Hepatocyte (in vitro differentiated cells): ENCODE measurements around the gene SAMD14. TPM values are rescaled to one million over a fixed set of nuclear protein-coding genes. Genes with fewer than 3 reads are reported as not detected.

Source experiments
- DNase-seq: peaks from one replicate; pipeline ENCODE4 v3.0.0-alpha.2; 2016; ENCODE audit warnings: low spot score
- H2AFZ ChIP-seq: fragments of 200-600 bp; sonication (generic); 2 replicates; pipeline ENCODE4 v1.6.0; 2016; ENCODE audit warnings: antibody characterized with exemption, mild to moderate bottlenecking
- H3K27ac ChIP-seq: fragments of 200-600 bp; sonication (generic); 2 replicates; pipeline ENCODE4 v1.5.1; 2016; ENCODE audit warnings: mild to moderate bottlenecking
- H3K27me3 ChIP-seq: fragments of 200-600 bp; sonication (generic); 2 replicates; pipeline ENCODE4 v1.6.1; 2016
- H3K36me3 ChIP-seq: fragments of 200-600 bp; sonication (generic); replicated peaks from 2 replicates; pipeline ENCODE4 v1.5.1; 2016; ENCODE audit warnings: low read depth; ENCODE audit not compliant: insufficient read depth
- H3K4me1 ChIP-seq: fragments of 200-600 bp; sonication (generic); 2 replicates; pipeline ENCODE4 v1.5.1; 2016; ENCODE audit warnings: mild to moderate bottlenecking, moderate library complexity; ENCODE audit not compliant: insufficient read depth
- H3K4me2 ChIP-seq: fragments of 200-600 bp; sonication (generic); 2 replicates; pipeline ENCODE4 v1.6.0; 2016
- H3K4me3 ChIP-seq: fragments of 200-600 bp; sonication (generic); 2 replicates; pipeline ENCODE4 v1.5.1; 2016; ENCODE audit warnings: mild to moderate bottlenecking
- H3K79me2 ChIP-seq: fragments of 200-600 bp; sonication (generic); 2 replicates; pipeline ENCODE4 v1.6.0; 2017; ENCODE audit warnings: mild to moderate bottlenecking
- H3K9me2 ChIP-seq: fragments of 200-600 bp; sonication (generic); replicated peaks from 2 replicates; pipeline ENCODE4 v1.6.0; 2017; ENCODE audit warnings: mild to moderate bottlenecking; ENCODE audit not compliant: insufficient read depth
- H3K9me3 ChIP-seq: fragments of 200-600 bp; sonication (generic); 2 replicates; pipeline ENCODE4 v1.5.1; 2016; ENCODE audit warnings: low read depth, mild to moderate bottlenecking
- H4K20me1 ChIP-seq: fragments of 200-600 bp; sonication (generic); 2 replicates; pipeline ENCODE4 v1.6.0; 2016; ENCODE audit warnings: mild to moderate bottlenecking; ENCODE audit not compliant: insufficient read depth, poor library complexity, severe bottlenecking
- EZH2 ChIP-seq: fragments of 200-600 bp; sonication (generic); IDR thresholded peaks from 2 replicates; pipeline ENCODE4 v1.6.1; 2016; ENCODE audit warnings: antibody characterized with exemption, mild to moderate bottlenecking, borderline replicate concordance
- EZH2phosphoT487 ChIP-seq: fragments of 200-600 bp; sonication (generic); IDR thresholded peaks from one replicate; pipeline ENCODE4 v1.6.1; 2018; ENCODE audit warnings: antibody characterized with exemption, mild to moderate bottlenecking, low read depth, moderate library complexity; ENCODE audit not compliant: unreplicated experiment, severe bottlenecking
- WGBS: methylation state at CpG from one replicate; pipeline ENCODE4 v1.1.6; 2016; ENCODE audit warnings: low lambda C conversion rate; ENCODE audit errors: missing lambda C conversion rate; 5-methylcytosine and 5-hydroxymethylcytosine counted together
- polyA plus RNA-seq: library from polyadenylated mRNA; unstranded; fragments of >200 nt; fragmentation: Nextera tagmentation; extraction: Ambion mirVana; gene quantifications from 2 replicates; pipeline ENCODE4 v1.2.1, GENCODE V29; 2016
- total RNA-seq: library from RNA; depleted of rRNA; stranded (reverse); fragments of >200 nt; gene quantifications from 2 replicates; pipeline ENCODE4 v1.2.3, GENCODE V29; 2014
- TF ChIP-seq, protein P1 (sequence below): fragments of 200-600 bp; sonication (generic); IDR thresholded peaks from 2 replicates; pipeline ENCODE4 v1.5.1; 2016; ENCODE audit warnings: antibody characterized with exemption, mild to moderate bottlenecking; ENCODE audit not compliant: poor library complexity

Gene SAMD14
- total and polyA plus RNA-seq, 2 experiments from 2014 or later = 3.1 to 4.2 TPM

GRCh38 chr17:50123649-50124349 is 6.2 kb downstream of the SAMD14 start:
- Histone ChIP-seq H3K9me3 (no peaks in the 10 kb centered on the region), H3K4me2 (no peak overlapping the region), H3K27ac (no peak overlapping the region), H3K36me3 (no peaks in the 10 kb centered on the region), H3K9me2 (no peaks in the 10 kb centered on the region), H3K4me1 (peaks cover 3% of the 10 kb centered on the region), H3K4me3 (no peak overlapping the region), H2AFZ (no peak overlapping the region), H3K27me3 (no peaks in the 10 kb centered on the region), H4K20me1 (no peaks in the 10 kb centered on the region), H3K79me2 (no peaks in the 10 kb centered on the region)
- no peak for TF ChIP-seq EZH2
- TF ChIP-seq EZH2phosphoT487 = no peak
- TF ChIP-seq, protein P1, sequence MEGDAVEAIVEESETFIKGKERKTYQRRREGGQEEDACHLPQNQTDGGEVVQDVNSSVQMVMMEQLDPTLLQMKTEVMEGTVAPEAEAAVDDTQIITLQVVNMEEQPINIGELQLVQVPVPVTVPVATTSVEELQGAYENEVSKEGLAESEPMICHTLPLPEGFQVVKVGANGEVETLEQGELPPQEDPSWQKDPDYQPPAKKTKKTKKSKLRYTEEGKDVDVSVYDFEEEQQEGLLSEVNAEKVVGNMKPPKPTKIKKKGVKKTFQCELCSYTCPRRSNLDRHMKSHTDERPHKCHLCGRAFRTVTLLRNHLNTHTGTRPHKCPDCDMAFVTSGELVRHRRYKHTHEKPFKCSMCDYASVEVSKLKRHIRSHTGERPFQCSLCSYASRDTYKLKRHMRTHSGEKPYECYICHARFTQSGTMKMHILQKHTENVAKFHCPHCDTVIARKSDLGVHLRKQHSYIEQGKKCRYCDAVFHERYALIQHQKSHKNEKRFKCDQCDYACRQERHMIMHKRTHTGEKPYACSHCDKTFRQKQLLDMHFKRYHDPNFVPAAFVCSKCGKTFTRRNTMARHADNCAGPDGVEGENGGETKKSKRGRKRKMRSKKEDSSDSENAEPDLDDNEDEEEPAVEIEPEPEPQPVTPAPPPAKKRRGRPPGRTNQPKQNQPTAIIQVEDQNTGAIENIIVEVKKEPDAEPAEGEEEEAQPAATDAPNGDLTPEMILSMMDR = no peak
- 57% methylated on average over 12 of the region's 12 CpGs for WGBS
- no peak for DNase-seq

GRCh38 chr17:50122945-50123344 is 7.0 kb downstream of the SAMD14 start:
- Histone ChIP-seq H4K20me1 (no peaks in the 10 kb centered on the region), H3K9me2 (no peaks in the 10 kb centered on the region), H3K9me3 (no peaks in the 10 kb centered on the region), H3K27me3 (no peaks in the 10 kb centered on the region), H3K4me3 (no peak overlapping the region), H3K36me3 (no peaks in the 10 kb centered on the region), H3K27ac (no peak overlapping the region), H3K4me2 (no peak overlapping the region), H2AFZ (no peak overlapping the region), H3K4me1 (no peaks in the 10 kb centered on the region), H3K79me2 (no peaks in the 10 kb centered on the region)
- no peak for DNase-seq
- whole genome bisulfite sequencing = 75% methylated on average over 3 of the region's 3 CpGs
- TF ChIP-seq, protein P1 = no peak

DNA sequence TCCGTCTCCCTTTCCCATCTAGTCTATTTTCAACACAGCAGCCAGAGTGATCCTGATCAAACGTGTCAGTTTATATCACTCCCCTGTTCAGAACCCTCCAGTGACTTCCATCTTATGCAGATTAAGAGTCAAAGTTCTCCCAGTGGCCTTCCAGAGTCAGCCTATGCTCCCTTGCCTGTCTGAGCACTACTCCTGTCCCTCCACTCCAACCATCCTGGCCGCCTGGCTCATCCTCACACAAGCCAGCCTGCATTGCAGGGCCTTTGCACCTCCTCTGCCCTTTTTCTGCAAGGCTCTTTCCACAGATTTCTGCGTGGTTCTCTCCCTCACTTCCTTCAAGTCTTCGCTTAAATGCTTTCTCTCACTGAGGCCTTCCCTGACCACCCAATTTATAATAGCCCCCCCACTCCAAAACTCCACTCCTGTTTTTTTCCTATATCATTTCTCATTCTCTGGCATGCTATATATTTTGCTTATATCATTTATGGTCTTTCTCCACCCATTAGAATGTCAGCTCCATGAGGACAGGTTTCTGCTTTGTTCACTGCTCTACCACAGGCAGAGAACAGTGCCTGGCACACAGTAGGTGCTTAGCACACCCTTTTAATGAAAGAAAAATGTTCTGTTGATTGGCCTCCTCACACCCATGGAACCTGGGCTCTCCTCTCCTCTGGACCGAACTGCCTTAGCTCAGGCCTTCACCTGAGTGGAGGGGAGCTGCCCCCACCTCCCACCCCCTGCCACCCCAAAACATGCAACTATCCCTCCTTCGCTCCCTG is 9.3 kb downstream of the SAMD14 start:
- no peaks in the 10 kb centered on the region for H3K9me2 ChIP-seq
- H3K79me2 ChIP-seq = no peaks in the 10 kb centered on the region
- H3K27me3 ChIP-seq = no peaks in the 10 kb centered on the region
- H4K20me1 ChIP-seq = no peaks in the 10 kb centered on the region
- H3K4me3 ChIP-seq = no peak overlapping the region
- no peak overlapping the region for H3K27ac ChIP-seq
- WGBS = 93% methylated on average over 7 of the region's 7 CpGs
- H3K9me3 ChIP-seq = no peaks in the 10 kb centered on the region
- no peaks in the 10 kb centered on the region for H3K36me3 ChIP-seq
- peaks cover 3% of the 10 kb centered on the region for H3K4me1 ChIP-seq
- H2AFZ ChIP-seq = no peak overlapping the region
- DNase-seq = no peak
- H3K4me2 ChIP-seq = no peak overlapping the region
- TF ChIP-seq, protein P1 = no peak
- TF ChIP-seq EZH2 = no peak
- TF ChIP-seq EZH2phosphoT487 = no peak
